RWPE1 (cell line): ENCODE data around the gene SLC39A9.
"Not testable (repeated sequence)": the region's sequence is repeated elsewhere in the genome, so short reads cannot be mapped to it uniquely, and the experiment has no call there.

ENCODE experiments used
- CTCF ChIA-PET: fragments of 350-600 bp; sonication (Branson Sonifier 250); formaldehyde crosslinking; extraction: SDS; loops from one replicate; lab custom pipeline; 2021; lab: Yijun Ruan, JAX
- POLR2A ChIA-PET: fragments of 400-600 bp; formaldehyde crosslinking; extraction: SDS; loops from one replicate; lab custom pipeline; 2020; ENCODE audit warnings: antibody characterized with exemption; ENCODE audit not compliant: low non-redundant PET; lab: Yijun Ruan, JAX
- DNase-seq: peaks from one replicate; pipeline ENCODE4 v3.0.0; 2012; ENCODE audit warnings: low spot score
- H3K27ac ChIP-seq: fragments of 450-650 bp; 2 replicates; pipeline ENCODE4 v1.5.1; 2017
- TF ChIP-seq, protein P1 (sequence below): fragments of 450-650 bp; conservative IDR thresholded peaks from 2 replicates; pipeline ENCODE4 v1.5.1; 2017; ENCODE audit warnings: low read depth, mild to moderate bottlenecking

SLC39A9 gene

DNA sequence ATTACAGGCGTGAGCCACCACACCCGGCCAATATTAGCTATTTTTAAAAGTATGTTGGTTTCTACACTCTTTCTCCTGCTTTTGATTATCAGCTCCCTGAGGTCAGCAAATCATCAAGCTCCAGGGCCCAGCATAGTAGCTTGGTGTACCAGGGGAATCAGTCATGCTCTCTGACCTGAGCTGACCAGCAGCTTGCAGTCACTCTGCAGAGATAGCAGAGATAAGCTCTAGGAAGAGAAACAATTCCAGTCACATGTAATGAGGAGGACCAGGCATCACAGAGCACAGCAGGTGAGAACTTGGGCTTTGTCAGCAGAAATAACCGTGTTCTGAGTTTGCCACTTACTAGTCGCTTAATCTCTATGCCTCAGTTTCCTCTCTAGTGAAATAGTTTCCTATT, 94.5 kb downstream of the SLC39A9 start:
- ChIA-PET CTCF (interaction anchor here (0.5 to 1.4 kb wide), 3 partner anchors 11 to 82 kb away, joined by 3 to 9 read pairs (median 5); partner anchors contain the start of gene CCDC177), POLR2A (no interaction called here)
- TF ChIP-seq, protein P1, sequence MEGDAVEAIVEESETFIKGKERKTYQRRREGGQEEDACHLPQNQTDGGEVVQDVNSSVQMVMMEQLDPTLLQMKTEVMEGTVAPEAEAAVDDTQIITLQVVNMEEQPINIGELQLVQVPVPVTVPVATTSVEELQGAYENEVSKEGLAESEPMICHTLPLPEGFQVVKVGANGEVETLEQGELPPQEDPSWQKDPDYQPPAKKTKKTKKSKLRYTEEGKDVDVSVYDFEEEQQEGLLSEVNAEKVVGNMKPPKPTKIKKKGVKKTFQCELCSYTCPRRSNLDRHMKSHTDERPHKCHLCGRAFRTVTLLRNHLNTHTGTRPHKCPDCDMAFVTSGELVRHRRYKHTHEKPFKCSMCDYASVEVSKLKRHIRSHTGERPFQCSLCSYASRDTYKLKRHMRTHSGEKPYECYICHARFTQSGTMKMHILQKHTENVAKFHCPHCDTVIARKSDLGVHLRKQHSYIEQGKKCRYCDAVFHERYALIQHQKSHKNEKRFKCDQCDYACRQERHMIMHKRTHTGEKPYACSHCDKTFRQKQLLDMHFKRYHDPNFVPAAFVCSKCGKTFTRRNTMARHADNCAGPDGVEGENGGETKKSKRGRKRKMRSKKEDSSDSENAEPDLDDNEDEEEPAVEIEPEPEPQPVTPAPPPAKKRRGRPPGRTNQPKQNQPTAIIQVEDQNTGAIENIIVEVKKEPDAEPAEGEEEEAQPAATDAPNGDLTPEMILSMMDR: no peak
- H3K27ac ChIP-seq: no peak overlapping the region
- no peak for DNase-seq

DNA sequence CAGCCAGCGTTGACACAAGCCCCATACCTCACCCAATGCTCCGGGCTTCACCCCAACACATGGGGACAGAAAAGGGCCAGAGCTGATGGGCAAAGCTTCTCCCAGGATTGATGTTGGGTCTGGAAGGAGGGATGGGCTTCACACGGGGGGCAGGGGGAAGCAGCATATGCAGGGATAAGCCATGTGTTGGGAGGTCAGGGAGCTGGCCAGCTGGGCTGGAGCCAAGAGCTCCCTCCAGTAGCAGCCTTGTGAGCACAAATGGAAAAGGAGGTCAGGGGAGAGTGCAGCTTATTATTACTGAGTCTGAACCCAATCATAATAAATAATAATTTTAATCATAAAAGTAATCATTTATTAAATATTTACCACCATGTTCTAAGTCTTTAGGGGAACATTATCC, 95.3 kb downstream of the SLC39A9 start:
- CTCF ChIA-PET: interaction anchor here (0.6 to 1.4 kb wide), 3 partner anchors 12 to 738 kb away, joined by 3 to 4 read pairs (median 4); no protein-coding TSS in a partner anchor
- POLR2A ChIA-PET: no interaction called here
- no peak overlapping the region for H3K27ac ChIP-seq
- no peak for DNase-seq
- TF ChIP-seq, protein P1: no peak

DNA sequence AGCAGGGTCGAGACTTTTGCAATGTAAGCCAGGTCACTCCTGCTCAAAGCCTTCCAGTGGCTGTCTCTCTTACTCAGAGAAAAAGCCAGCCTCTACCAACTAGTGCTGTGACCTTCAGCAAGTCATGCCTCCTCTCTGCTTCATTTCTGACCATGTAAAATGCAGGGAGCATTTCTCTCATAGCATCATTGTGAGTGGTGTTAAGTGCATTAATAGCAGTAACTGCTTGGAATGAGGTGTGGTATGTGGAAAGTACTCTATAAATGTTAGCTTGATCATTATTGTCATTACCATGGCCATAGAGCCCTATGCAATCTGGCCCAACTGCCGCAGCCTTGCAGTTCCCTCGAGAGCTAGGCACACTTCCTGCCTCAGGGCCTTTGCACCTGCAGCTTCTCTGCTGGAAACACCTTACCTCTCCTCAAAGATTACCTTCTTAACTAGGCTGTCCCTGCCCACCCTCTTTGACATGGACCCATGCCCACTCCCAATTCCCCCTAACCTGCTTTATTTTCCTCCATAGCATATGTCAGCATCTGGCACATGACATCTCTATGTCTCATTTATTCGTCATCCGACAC, 96.9 kb downstream of the SLC39A9 start:
- ChIA-PET POLR2A (no interaction called here), CTCF (interaction anchor here (0.6 kb wide), 1 partner anchor 84 kb away, joined by 7 read pairs; no protein-coding TSS in a partner anchor)
- TF ChIP-seq, protein P1: no peak
- no peak overlapping the region for H3K27ac ChIP-seq
- no peak for DNase-seq

DNA sequence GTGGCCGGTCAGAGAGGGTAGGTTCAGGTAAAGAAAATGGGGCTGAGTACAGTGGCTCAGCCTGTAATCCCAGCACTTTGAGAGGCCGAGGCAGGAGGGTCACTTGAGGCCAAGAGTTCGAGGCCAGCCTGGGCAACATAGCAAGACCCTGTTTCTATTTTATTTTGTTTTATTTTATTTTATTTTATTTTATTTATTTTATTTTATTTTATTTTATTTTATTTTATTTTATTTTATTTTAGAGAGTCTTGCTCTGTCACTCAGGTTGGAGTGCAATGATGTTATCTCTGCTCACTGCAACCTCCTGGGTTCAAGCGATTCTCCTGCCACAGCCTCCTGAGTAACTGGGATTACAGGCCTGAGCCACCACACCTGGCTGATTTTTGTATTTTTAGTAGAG, 99.4 kb downstream of the SLC39A9 start:
- CTCF ChIA-PET: interaction anchor here (0.6 kb wide), 1 partner anchor 82 kb away, joined by 3 read pairs; no protein-coding TSS in a partner anchor
- DNase-seq, POLR2A ChIA-PET, H3K27ac ChIP-seq: not testable (repeated sequence)

DNA sequence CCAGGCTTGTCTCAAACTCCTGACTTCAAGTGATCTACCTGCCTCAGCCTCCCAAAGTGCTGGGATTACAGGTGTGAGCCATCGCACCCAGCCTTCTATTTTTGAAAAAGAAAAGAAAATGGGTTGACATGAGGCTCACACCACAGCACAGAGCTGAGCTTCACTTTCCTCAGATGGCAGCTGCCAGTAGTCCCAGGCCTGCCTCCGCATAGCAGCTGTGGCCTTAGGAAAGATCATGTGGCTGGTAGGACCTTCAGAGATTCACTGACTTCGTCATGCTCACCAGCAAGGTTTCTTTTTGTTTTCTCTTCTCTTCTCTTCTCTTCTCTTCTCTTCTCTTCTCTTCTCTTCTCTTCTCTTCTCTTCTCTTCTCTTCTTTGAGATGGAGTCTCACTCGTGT, 99.8 kb downstream of the SLC39A9 start:
- H3K27ac ChIP-seq, CTCF ChIA-PET, DNase-seq, POLR2A ChIA-PET: not testable (repeated sequence)

DNA sequence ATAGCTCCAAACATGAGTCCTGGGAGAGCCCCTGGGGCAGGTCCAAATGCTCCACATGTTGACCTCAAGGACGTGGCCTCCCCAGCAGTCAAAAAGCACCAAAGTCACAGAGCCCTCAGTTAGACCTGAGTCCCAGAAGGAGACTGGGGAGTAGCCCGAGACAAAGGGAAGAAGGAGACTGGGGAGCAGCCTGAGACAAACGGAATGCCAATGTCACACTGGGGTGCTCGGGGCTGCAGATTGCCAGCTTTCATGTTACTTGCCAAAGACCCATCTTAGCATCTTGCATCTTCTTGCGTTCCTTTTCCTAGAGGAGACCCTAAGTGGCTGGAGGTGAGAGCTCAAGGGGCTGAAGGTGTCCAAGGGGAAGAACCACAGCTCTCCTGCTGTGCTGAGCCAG, 100.9 kb downstream of the SLC39A9 start:
- TF ChIP-seq, protein P1: no peak
- POLR2A ChIA-PET: no interaction called here
- no peak overlapping the region for H3K27ac ChIP-seq
- CTCF ChIA-PET: no interaction called here
- DNase-seq: no peak

DNA sequence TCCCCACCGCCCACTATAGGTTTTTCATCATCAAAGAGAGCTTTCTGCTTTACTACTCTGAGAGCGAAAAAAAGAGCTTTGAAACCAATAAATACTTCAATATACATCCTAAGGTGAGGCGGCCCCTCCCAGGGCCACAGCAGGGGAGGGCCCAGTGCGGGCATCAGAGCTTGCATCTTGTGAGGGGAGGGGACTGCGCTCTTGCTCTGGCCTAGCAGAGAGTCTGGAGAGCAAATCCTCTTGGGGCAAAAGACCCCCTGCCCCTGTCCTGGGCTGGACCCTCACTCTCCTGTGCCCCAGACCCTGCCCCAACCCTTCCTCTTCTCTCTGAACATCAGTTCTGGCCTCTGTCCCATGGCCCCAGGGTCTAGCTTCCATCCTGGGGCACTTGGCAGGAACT, 101.6 kb downstream of the SLC39A9 start:
- DNase-seq: no peak
- TF ChIP-seq, protein P1: no peak
- CTCF ChIA-PET: no interaction called here
- H3K27ac ChIP-seq: no peak overlapping the region
- POLR2A ChIA-PET: no interaction called here
